A204.1 (cell line): Measurements from ENCODE around the gene EVA1B.

Source experiments
- FAIRE-seq: peaks from 2 replicates; lab custom pipeline; 2012; peaks lifted over from hg19 to GRCh38; lab: Jason Lieb, UNC

EVA1B gene

DNA sequence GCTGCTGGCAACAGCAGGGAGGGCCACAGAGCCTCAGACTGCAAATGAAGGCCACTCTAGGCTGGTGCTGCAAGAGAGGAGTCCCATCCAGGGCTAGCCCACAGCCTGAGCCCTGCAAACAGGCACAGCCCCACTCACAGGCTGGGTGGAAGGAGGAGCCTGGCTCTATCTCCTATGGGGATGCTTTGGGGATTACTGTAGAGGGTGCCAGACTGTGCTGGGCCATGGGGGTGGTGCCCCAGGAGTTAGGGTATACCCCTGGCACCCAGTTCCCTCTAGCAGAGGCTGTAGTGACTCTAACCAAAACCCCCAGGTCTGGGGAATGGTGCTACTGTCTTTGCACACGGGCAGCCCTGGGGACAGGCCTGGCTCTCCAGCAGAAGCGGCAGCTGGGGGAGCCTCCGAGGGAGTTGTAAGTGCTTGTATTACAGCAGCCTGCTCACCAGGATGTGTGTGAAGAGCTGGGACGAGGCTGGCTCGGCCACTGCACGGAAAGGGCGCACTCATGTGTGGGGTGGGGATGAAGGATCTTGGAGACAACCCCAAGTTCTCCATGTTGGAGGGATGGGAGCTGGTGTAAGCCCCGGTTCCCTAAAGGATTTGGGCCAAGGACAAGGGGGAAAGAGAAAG is 23.4 kb upstream of the EVA1B start:
- FAIRE-seq: no peak

DNA sequence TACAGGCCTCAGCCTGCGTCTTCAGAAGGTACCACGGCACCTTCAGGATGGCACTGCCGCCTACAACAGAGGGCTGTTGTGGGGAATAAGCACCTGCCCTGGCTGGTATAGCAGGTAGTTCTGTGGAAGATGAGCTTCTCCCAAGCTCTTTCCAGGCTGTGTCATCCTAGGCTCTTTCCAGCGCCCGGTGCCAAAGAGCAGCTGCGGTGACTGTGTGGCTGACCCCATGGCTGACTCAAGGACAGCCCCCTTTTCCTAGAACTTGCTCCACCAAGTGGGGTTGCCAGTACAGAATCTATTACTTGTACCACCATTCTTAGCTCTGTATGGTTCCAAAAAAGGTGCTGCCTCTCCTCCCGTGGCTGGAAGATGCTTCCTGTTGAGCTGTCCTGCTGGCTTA is 21.9 kb upstream of the EVA1B start:
- FAIRE-seq: no peak

DNA sequence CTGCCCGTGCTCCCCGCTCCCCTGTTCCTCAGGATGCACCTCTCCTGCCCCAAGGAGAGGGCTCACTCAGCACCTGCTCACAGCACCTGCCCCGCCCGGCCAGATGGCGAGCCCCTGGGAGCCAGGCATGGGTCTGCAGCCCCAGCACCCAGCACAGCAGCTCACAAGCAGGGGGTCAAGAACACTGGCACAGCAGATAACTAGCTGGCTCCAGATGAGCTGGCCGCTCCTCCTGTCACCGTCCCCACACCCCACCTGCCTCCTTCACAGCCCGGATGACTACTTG is 20.9 kb upstream of the EVA1B start:
- no peak for FAIRE-seq

DNA sequence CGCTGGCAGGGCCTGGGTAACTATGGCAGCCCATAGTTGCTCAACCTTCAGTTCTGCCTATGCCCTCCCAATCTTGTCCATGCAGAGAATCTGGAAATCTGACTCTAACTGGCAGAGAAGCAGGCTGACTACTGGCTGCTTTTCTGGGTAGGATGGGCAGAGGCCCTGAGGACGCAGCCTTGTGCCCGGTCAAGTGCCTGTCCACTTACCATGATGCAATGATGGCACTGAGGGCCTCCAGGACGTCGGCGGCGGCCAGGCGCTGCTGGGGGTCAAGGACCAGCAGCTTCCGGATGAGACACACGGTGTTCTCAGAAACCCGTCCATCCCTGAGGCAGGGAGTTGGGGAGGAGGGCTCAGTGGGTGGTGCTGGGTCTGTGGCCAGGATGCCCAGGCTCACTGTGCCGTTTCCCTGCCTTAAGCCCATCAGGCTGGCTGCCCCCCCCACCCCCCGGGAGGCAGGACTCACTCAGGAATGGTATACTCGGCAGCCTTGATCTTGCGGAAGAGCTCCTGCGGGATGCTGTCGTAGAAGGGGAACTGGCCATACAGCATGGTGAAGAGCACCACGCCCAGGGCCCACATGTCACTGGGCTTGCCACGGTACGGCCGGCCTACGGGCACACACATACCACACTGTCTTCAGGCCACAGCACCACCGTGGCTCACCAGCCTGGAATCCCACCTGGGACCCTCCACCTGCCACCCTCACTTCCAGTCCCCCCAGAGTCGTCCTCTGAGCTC is 20.4 kb upstream of the EVA1B start:
- no peak for FAIRE-seq

DNA sequence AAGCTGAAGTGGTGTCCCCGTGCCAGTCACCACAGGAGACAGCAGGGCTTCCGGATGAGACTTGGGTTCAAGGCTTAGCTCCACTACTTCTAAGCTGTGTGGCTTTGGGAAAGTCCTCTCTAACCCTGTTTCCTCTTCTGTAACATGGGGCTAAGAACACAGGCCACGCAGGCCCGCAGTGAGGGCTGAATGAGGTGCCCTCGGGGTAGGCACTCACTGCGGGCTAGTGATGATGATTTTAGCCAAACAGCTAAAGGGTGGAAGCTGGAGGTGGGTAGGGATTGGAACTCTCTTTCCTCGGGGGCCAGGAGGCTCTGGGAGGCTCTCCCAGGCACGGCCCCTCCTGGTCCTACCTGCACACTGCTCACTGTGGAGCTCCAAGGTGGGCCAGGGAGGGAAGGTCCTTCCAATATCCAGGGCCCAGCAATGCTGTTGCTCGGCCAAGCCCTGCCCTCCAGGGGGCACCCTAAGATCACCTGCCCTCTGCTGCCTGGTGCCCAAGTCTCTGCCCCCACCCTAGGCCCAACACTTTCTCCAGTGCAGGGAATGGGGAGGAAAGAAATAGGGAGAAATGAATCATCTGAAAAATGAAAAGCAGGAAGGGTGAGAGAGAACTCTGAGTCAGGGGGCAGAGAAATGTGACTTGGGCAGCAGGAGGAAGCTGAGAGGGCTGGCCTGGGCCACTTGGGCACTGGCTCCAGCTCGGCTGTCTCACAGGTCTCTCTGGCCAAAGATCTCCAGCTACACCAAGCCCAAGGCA is 19.2 kb upstream of the EVA1B start:
- no peak for FAIRE-seq

DNA sequence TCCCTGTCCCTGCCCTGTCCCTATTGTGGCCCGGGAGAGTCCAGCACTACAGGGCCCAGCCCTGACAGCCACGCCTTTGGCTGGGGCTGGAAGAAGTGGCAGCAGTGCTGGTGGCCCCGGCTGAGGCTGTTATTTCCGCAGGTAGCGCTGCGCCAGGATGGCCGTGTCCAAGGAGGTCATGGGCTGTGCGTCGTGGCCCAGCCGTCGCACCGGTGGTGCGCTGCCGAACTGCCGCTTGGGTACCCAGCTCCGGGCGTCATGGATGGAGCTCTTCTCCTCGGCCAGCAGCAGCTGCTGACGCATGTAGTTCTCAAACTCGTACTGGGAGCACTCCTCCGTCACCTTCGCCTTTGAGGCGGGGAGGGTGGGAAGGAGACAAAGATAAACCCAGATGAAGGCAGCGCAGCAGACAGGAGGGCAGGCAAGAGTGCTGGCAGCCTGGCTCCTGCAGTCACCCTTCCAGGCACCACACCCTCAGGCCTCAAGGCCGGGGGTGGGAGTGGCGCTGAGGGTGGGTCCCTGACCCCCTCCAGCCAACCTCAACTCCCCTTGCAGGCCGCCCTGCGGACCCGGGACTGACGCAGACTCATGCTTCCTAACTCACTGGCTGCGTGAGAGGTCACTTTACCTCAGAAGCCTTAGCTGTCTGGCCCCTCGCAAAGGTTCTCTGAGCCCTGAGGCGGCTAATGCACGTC is 18.3 kb upstream of the EVA1B start:
- no peak for FAIRE-seq

DNA sequence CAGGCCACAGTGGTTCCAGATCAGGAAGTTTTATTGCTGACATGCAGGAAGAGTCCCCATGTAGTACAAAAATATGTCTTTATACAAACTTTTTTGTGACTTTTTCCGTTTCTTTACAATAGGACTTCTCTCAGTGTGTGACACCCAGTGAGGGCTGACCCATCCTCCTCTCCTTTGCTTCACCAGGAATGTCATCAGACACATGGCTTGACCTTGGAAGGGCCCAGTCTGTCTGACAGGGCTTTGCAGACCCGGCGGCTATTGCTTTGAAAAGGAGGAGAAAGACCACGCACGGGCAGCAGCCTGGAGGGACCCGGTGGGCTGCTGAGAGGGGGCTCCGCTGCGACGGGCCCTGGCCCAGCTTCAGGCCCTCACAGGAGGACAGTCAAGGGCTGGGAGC is 16.2 kb upstream of the EVA1B start:
- no peak for FAIRE-seq

DNA sequence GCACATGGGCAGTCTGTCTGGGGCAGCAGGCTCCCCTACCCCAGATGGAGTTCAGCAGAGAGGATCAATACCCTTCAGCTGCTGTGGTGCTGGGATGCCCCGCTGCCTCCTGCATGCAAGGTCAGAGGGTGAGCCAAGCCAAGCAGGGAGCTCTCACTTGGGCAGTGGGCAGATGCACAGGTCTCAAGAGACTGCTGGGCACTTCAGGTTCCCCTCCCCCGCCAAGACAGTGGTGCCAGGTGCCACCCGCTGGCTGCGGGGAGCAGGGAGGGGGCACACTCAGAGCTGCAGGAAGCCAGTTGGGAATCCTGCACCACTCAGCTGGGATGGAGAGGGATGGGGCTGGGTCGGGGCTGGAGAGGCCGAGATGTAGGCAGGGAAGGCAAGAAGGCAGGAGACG is 15.8 kb upstream of the EVA1B start:
- no peak for FAIRE-seq

DNA sequence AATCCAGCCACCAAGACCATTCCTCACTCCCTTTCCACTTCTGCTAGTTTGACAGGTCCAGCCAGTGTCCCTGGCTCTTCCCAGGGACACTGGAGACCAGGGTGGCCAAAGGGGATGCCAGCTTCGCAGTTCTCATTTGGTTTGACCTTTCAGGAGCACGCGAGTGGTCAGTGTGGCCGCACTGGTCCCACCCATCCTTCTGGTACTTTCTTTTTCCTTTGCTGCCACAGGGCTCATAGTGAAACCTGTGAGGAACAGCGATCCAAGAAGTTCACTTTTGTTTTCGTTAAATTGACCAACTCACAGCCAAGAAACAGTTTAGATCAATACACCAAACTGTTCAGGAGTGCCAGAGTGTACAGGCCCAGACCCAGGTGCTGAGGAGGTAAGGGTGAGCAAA is 14.4 kb upstream of the EVA1B start:
- FAIRE-seq: no peak

DNA sequence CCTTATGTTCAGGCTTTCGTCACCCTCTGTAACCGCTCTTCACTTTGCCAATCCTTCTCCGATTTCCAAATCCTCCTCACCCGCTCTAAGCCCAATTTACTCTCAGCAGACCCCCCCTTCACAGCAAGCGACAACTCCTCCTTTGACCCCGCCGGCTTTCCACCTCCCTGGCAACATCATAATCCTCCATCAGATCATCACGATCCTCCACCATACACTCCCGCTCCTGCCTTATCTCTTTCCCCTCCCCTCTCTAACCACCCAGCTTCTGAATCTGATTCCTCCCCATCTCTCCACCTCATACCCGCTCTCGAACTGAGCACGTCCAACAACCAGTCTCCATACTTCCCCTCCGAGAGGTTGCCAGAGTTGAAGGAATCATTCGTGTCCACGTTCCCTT is 7.5 kb upstream of the EVA1B start:
- no peak for FAIRE-seq

DNA sequence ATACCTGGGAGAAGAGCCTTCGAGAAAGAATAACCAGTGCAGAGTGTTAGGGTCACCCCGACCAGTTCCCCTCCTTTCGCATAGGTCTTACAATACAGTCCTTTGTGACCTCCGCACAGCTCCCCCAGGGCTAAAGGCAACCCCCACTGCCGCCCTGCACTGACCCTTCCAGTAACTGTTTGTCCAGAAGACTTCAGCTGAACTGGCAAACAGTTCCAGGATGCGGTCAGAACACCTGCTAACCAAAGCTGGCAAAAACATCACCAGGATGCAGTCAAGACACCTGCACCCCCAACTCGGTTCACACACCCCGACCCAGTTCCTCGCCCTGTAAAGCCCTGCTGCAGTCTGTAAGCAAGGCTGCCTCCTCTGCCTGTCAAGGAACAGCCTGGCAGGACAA is 6.4 kb upstream of the EVA1B start:
- FAIRE-seq: no peak

DNA sequence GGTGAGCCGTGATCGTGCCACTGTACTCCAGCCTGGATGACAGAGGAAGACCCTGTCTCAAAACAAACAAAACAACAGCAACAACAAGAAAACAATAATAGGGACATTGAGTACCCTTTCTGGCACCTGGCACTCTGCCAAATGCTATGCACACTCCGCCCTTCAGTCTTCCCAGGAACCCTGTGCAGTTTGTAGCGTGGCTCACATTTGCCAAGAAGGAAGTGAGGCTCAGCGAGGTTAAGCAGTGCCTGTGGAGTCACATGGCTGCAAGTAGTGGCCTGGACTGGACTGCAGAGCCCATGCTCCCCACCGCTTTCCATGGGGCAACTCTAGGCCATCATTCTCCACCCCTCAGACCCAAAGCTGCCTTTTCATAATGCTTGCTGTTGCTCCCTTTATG is 5.3 kb upstream of the EVA1B start:
- FAIRE-seq: no peak

DNA sequence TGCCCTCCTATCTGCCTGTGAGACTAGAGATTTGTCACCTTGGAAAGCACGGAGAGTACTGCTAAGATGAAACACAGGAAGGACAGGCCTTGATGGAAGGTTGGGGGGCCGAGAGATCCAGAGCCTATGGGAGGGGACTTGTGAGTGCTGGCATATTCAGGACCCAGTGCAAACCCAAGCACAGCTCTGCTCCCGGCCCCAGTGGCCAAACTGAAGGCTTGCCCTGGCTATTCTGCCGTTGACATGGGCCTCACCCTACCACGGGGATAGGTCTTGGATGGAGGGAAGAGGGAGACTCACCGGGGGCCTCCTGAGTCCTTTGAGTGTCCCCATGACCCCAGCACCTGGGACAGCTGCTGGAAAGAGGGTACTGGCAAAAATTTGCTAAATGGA is 4.6 kb upstream of the EVA1B start:
- no peak for FAIRE-seq

DNA sequence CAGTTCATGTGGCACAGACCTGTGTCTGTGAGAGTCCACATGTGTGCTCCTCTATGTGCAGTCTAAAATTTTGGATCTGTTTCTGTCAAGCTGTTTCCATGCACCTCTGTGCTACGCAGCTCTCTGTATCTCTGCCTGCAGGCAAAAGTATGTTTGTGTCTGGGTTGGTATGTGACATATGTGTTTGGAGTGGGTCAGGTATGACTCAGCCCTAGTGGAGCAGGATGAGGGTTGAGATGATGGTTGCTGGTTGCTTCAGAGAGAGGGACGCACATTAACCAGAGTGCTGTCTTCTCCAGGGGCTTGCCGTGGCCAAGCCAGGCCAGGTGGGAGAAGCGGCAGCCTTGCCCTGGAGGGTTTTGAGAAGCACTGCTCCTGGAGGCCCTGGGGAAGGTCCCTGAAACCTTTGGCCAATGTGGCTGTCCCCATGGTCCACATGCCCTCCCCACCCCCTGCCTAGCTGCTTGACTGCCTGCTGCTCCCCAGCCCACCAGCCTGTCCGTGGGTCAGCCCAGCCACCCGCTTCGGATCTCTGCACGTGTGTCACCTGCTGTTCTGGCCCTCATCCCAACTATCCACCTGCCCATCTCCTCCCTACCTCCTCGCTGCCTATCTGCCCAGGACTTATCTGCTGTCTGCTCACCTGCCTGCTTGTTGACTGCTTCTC is 4.1 kb upstream of the EVA1B start:
- no peak for FAIRE-seq

DNA sequence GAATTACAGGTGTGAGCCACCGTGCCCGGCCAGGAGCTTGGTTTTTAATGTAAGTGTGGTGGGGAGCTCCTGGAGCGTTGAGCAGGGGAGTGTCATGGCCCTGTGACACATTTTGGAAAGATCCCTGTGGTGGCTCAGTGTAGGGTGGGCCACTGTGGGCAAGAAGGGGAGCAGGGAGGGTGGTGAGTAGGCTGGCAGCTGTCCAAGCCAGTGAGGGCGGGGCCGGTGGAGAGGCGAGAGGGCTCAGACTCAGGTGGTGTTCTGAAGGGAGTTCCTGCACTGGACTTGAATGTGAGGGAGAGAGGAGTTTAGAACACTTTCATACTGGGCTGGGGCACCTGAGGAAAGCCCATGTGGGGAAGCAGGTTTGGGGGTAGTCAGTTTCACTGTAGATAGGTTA is 3.1 kb upstream of the EVA1B start:
- FAIRE-seq: no peak

DNA sequence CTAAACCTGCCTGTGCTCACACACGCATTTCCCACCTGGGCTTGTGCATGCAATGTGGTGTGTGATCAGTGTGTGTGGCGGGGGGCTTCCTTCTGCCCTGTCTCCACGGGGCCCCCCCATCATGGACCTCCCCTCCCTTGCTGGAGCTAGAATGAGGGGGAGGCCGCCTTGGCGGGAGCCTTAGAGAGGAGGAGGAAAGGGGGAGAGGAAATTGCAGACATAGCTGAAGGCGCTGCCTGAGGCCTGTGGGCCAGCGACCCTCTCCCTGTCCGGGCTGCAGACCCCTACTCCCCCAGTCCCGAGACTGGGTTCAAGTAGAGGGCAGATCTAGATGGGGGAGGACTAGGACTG is 883 bp upstream of the EVA1B start:
- FAIRE-seq: no peak

DNA sequence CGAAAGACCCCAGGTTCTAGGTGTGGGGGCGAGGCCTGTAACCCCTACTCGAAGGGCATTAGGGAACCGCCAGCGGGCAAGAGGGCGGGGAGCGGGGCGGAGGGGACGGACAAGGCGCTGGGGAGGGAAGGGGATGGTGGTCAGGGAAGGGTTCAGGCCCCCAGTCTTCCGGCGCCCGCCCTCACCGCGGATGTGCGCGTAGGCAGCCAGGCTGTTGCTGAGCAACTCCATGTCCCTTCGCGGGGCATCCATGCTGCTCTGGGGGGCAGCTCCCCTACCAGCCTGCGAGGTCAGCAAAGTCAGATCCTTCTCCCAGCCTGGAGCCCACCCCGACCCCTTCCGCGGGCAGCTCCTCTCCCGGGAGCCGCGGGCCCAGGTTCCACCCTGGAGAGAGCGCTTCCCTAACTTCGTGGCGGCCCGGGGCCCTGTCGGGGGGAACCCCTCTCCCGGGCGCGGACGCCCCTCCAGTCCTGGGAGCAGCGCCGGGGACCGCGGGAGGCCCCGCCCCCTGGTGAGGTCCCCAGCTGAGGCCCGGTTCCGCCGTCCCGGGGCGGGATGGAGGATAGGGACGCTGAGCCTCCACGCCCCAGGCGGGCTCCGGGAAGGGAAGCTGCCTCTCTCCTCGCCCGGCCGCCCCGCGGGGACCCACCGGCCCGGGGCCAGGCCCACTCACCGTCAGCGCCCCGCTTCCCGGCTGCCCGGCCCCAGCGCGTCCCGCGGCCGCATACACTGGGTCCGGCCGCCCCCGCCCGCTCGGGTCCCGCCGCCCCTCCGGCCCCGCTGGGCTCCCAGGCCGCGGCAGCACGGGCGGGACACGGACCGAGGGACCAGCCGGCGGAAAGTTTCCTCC is 434 bp downstream of the EVA1B start:
- no peak for FAIRE-seq

DNA sequence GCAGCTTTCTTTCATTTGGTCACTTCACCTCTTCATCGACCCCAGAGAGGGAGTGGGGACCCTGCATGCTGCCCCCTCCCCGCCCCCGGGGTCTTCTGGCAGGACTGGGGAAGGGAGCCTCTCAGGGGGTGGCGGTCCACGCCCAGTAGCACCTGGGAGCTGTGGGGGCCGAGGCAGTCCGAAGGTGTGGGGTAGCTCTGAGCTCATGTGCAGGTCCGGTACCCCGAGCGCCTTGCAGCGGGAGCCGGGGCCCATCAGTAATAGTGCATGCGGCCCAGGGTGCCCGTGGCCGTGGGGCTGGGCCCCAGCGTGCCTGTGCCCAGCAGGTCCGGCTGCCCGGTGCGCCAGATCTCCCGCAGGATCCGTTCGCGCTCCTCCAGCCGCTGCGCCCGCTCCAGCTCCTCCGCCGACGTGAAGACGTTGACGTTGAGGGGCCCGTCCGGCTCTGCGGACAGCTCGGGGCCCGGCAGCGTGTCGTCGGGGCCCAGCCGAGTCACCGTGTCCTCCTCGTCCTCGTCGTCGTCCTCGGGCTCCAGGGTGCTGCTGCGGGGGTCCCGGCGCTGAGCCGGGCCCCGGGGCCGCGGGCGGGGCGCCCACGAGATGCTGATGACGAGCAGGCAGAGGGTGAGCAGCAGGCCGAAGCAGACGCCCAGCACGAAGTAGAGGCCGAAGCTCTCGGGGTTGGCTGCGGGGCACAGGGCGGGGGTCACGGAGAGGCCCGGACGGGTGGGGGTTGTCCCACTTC is 1.2 kb downstream of the EVA1B start:
- FAIRE-seq: no peak

DNA sequence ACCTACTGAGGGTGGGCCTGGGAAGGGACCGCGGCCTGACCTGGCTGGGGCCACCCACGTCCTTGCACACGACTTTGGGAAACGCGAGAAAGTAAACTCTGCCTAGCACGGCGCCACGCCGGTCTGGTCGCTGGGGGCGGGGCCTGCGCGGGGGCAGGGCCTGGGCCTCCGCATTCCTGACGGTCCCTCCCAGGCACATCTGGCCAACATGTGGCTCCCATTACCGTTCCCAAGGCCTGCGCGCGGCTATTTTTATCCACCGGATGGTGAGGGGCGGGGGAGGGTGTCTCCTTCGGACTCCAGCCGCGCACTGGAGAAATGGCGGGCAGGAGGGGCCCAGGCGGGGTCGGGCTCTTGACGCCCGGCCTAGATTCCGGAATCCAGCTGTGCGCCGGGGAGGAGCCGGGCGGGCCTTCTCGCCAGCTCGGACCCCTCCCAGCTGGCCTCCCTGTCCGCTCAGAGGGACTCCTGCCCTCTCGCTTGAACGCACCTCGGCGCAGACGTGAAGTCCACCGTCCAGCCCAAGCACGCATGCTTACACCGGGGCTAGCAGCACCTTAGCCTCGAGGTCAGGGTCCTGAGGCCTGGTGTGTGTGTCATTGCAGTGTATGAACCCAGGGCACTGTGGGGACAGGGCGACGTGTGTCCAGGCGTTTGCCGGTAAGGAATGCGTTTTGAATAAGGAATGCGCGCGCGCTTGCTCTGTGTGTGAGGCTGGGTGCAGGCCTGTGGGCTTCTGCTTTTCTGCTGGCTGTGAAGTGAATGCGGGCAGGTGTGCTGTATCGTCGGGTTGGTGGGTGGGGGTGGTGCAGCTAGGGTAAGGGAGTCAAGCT is 2.1 kb downstream of the EVA1B start:
- no peak for FAIRE-seq

DNA sequence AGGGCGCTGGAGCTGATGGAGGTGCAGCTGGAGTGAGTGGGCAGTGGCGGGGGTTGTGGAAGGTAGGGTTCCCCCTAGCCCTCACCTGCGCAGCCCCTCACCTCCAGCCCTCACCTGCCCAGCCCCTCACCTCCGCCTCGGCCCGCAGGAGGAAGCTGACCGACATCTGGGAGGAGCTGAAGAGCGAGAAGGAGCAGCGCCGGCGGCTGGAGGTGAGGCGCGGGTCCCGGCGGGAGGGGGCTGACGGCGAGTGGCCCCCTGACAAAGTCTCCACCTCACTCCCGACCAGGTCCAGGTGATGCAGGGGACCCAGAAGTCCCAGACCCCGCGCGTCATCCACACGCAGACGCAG is 2.7 kb downstream of the EVA1B start:
- no peak for FAIRE-seq
